B cell (primary cell): ENCODE results near the gene EXOC4.

Experiments
- EZH2 ChIP-seq: IDR thresholded peaks from 2 replicates; pipeline ENCODE4 v1.6.1; 2012; ENCODE audit warnings: borderline replicate concordance, low read depth, mild to moderate bottlenecking, moderate library complexity, low read length; ENCODE audit not compliant: insufficient read depth, poor library complexity, severe bottlenecking
- TF ChIP-seq, protein P1 (sequence below): fragments of 200-600 bp; IDR thresholded peaks from one replicate; pipeline ENCODE4 v1.8.0; 2022; ENCODE audit warnings: antibody characterized with exemption, mild to moderate bottlenecking

DNA sequence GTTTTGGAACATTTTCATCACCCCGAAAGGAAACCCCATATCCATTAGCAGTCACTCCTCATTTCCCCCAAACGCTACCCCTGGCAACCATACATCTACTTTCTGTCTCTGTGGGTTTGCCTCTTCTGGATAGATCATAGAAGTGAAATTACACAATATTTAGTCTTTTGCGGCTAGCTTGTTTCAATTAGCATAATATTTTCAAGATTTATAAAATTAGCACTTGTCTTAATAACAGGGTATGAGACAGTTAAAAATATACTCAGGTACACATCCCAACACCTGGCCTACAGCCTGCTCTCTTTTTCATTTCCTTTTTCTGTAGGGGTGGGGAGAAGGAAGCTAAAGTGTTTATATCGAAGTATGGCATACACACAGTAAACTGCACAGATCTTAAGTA lies 792.8 kb downstream of the EXOC4 start:
- TF ChIP-seq EZH2, result no peak
- TF ChIP-seq, protein P1, sequence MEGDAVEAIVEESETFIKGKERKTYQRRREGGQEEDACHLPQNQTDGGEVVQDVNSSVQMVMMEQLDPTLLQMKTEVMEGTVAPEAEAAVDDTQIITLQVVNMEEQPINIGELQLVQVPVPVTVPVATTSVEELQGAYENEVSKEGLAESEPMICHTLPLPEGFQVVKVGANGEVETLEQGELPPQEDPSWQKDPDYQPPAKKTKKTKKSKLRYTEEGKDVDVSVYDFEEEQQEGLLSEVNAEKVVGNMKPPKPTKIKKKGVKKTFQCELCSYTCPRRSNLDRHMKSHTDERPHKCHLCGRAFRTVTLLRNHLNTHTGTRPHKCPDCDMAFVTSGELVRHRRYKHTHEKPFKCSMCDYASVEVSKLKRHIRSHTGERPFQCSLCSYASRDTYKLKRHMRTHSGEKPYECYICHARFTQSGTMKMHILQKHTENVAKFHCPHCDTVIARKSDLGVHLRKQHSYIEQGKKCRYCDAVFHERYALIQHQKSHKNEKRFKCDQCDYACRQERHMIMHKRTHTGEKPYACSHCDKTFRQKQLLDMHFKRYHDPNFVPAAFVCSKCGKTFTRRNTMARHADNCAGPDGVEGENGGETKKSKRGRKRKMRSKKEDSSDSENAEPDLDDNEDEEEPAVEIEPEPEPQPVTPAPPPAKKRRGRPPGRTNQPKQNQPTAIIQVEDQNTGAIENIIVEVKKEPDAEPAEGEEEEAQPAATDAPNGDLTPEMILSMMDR, result no peak
